Nephron (organoid): ENCODE results near the gene PDE3A.

Source experiments
- H3K27ac Mint-ChIP-seq, 3 experiments: 2 replicates each; pipeline ENCODE4 v1.8.0; 2020; ENCODE audit warnings: mixed read lengths in 3 of 3, mild to moderate bottlenecking in 2 of 3, moderate library complexity in 1 of 3
- H3K27me3 Mint-ChIP-seq: 2 replicates; pipeline ENCODE4 v1.8.0; 2021; ENCODE audit warnings: low read depth, mild to moderate bottlenecking, moderate library complexity, mixed read lengths
- H3K36me3 Mint-ChIP-seq: 2 replicates; pipeline ENCODE4 v1.8.0; 2020; ENCODE audit warnings: low read depth, mixed read lengths
- H3K4me1 Mint-ChIP-seq: 2 replicates; pipeline ENCODE4 v1.8.0; 2020; ENCODE audit warnings: mixed read lengths
- H3K4me3 Mint-ChIP-seq, 3 experiments: 2 replicates each; pipeline ENCODE4 v1.8.0; 2020; ENCODE audit warnings: mild to moderate bottlenecking in 3 of 3, mixed read lengths in 3 of 3, moderate library complexity in 2 of 3
- H3K9me3 Mint-ChIP-seq: 2 replicates; pipeline ENCODE4 v1.8.0; 2020; ENCODE audit warnings: mixed read lengths
- CTCF ChIP-seq, 3 experiments: fragments of 200-600 bp; sonication (generic); IDR thresholded peaks; one replicate each; pipeline ENCODE4 v1.5.0; 2021; ENCODE audit warnings: antibody characterized with exemption in 3 of 3; ENCODE audit not compliant: unreplicated experiment in 3 of 3

PDE3A gene

GRCh38 chr12:20508962-20509361, 140.6 kb downstream of the PDE3A start:
- no peaks in the 10 kb centered on the region for H3K27me3 Mint-ChIP-seq
- no peak overlapping the region for H3K27ac Mint-ChIP-seq
- H3K9me3 Mint-ChIP-seq, result no peaks in the 10 kb centered on the region
- no peak for TF ChIP-seq CTCF (IDR thresholded peaks at IDR 0.05; ENCODE audit: unreplicated experiment in 3 of 3)
- H3K4me1 Mint-ChIP-seq, result no peaks in the 10 kb centered on the region
- no peaks in the 10 kb centered on the region for H3K36me3 Mint-ChIP-seq
- no peak overlapping the region for H3K4me3 Mint-ChIP-seq

DNA sequence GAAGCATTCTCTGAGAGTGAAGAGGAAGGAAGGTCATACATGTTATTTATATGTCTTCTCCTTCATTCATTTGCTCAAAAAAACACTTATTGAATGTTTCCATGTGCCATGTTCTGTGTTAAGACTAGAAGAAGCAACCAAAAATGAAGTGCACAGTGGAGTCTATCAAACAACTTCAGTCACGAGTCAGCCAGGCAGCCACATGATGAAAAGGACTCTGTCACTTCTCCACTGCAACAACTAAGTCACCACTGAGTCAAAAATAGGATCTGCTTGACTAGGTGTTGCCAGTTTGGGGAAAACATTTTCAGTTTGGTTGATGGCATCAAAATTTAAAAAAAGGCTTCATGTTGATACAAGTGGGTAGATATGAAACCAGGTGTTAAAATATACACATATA, 142.5 kb downstream of the PDE3A start:
- Mint-ChIP-seq H3K27ac (no peak overlapping the region), H3K36me3 (no peaks in the 10 kb centered on the region), H3K4me3 (no peak overlapping the region), H3K9me3 (no peaks in the 10 kb centered on the region), H3K4me1 (no peaks in the 10 kb centered on the region), H3K27me3 (no peaks in the 10 kb centered on the region)
- TF ChIP-seq CTCF (IDR thresholded peaks at IDR 0.05; ENCODE audit: unreplicated experiment in 3 of 3), result no peak

DNA sequence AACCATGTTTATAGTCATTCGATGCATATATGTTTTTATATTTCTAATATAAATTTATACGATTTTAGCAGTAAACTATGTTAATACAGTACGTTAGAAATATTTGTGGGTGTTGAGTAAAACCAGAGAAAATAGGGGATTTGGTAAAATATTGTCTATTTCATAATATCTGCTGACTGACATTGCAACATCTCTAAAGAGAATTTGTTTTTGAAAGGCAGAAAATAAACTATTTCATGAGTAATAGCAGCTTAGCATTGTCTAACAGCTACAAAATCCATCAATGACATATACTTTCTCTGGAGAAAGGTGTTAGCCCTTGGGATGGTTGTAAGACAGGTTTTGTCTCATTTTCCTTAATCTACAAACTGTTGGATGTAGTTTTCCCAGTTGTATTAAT, 144.9 kb downstream of the PDE3A start:
- H3K27me3 Mint-ChIP-seq, result no peaks in the 10 kb centered on the region
- no peak for TF ChIP-seq CTCF (IDR thresholded peaks at IDR 0.05; ENCODE audit: unreplicated experiment in 3 of 3)
- H3K4me3 Mint-ChIP-seq, result no peak overlapping the region
- H3K36me3 Mint-ChIP-seq, result no peaks in the 10 kb centered on the region
- H3K27ac Mint-ChIP-seq, result no peak overlapping the region
- no peaks in the 10 kb centered on the region for H3K4me1 Mint-ChIP-seq
- H3K9me3 Mint-ChIP-seq, result no peaks in the 10 kb centered on the region

DNA sequence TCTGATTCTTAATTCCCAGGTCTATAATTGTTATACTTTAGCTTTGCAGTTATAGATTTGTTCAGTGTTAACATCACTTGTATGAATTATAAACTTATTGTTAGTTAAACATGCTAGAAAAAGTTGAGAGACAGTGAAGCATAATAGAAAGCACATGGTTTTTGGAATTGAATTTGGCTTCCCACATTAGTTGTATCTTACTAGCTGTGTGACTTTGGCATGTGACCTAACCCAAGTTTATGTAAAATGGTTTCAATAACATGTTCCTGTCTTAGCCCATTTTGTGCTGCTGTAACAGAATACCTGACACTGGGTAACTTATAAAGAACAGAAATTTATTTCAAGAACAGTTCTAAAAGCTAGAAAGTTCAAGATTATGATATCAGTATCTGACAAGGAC, 146.3 kb downstream of the PDE3A start:
- H3K36me3 Mint-ChIP-seq, result no peaks in the 10 kb centered on the region
- H3K4me3 Mint-ChIP-seq, result no peak overlapping the region
- TF ChIP-seq CTCF (IDR thresholded peaks at IDR 0.05; ENCODE audit: unreplicated experiment in 3 of 3), result no peak
- H3K9me3 Mint-ChIP-seq, result no peaks in the 10 kb centered on the region
- no peaks in the 10 kb centered on the region for H3K27me3 Mint-ChIP-seq
- H3K4me1 Mint-ChIP-seq, result peaks cover 3% of the 10 kb centered on the region
- H3K27ac Mint-ChIP-seq, result no peak overlapping the region

DNA sequence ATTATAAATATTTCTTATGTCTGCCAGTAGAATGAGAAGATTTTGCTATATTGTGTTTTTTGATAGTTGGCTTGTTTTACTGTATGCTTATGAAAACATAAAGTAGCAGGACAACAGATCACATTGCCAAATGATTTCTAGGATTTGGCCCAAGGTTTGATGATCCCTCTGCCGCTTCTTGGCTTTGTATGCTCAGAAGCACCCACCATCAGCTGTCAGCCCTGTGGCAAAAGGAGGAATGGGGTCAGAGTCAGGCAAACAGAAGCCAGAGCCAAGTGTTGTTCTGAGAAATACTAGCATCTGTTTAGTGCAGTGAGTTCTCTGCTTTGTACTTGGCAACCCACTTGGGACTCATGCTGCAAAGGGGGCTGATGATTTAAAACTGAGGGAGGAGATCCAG, 152.2 kb downstream of the PDE3A start:
- TF ChIP-seq CTCF (IDR thresholded peaks at IDR 0.05; ENCODE audit: unreplicated experiment in 3 of 3), result no peak
- Mint-ChIP-seq H3K4me1 (peaks cover 21% of the 10 kb centered on the region), H3K27ac (peak overlapping the region; percentile 44 to 90 (median 70)), H3K27me3 (no peaks in the 10 kb centered on the region), H3K36me3 (peaks cover 4% of the 10 kb centered on the region), H3K9me3 (no peaks in the 10 kb centered on the region), H3K4me3 (peak overlapping the region in 1 of 3 experiments; percentile 20)

- Mint-ChIP-seq H3K4me3 (no peak overlapping the region), H3K9me3 (no peaks in the 10 kb centered on the region), H3K27ac (no peak overlapping the region), H3K4me1 (peaks cover 41% of the 10 kb centered on the region), H3K27me3 (no peaks in the 10 kb centered on the region), H3K36me3 (peaks cover 4% of the 10 kb centered on the region)
- no peak for TF ChIP-seq CTCF (IDR thresholded peaks at IDR 0.05; ENCODE audit: unreplicated experiment in 3 of 3)
Observed at GRCh38 chr12:20523658-20524057, 155.3 kb downstream of the PDE3A start.
